Esophagus squamous epithelium (tissue), 4 donors: ENCODE results near the gene LPAR4.

ENCODE experiments used
- CTCF ChIP-seq, 6 experiments: fragments of 450-650 bp in 4 of 6; fragments of 200-600 bp in 2 of 6; sonication (generic) in 2 of 6; IDR thresholded peaks; one replicate each; pipeline ENCODE4 v1.5.1; 2016 to 2019; ENCODE audit warnings: antibody characterized with exemption in 6 of 6, mild to moderate bottlenecking in 4 of 6, moderate library complexity in 4 of 6
- POLR2A ChIP-seq, 4 donors: fragments of 450-650 bp; IDR thresholded peaks; one replicate each; pipeline ENCODE4 v1.6.1; 2017; ENCODE audit warnings: antibody characterized with exemption in 4 of 4, mild to moderate bottlenecking in 4 of 4, moderate library complexity in 3 of 4

DNA sequence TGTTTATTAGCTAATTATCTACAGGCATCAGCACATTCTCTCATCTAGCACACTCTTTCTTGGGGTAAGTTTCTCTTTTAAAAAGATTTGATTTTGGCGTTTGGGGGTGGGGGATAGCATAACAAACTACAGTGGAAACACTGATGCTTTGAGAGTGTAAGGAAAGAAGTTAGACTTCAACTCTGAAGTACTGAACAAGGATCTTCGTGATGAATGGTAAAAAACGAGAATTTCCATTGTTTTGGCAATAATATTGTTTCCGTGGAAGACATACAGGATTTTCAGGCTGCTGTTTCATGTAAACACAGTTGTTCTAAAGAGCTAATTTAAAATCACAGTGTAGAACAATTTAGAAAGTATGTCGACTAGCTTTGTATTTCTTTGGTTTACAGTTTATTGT, 451 bp downstream of the LPAR4 start:
- TF ChIP-seq POLR2A (IDR thresholded peaks at IDR 0.05) (no peak), CTCF (IDR thresholded peaks at IDR 0.05) (no peak)
